ENCODE data around the gene CTSZ. TPM values are rescaled to one million over a fixed set of nuclear protein-coding genes. Genes with fewer than 3 reads are reported as not detected.

CTSZ gene
- total and polyA plus RNA-seq, 9 donors: 36.7 to 301 (median 85.6) TPM

DNA sequence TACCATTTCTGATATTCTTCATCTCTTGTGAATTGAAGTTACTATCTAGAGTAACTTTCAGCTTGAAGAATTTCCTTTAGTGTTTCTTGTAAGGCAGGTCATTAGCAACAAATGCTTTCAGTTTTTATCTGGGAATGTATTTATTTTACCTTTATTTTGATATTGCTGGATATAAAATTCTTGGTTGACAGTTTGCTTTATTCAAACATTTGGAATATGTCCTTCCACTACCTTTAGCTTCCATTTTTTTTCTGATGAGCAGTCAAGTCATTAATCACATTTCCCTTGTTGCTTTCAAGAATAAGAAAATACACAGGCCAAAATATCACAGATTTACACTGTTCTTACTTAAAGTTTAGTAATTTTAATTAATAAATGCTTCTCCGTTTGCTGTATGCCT is 31.7 kb downstream of the CTSZ start:
- 86 to 96% (median 96%) methylated on average over 1 of the region's 1 CpG for WGBS, 3 donors
- H3K4me3 ChIP-seq: no peak overlapping the region
- H3K9me3 ChIP-seq: no peaks in the 10 kb centered on the region
- TF ChIP-seq POLR2A (IDR thresholded peaks at IDR 0.05) (no peak), EP300 (IDR thresholded peaks at IDR 0.05) (no peak)
- H3K4me1 ChIP-seq (ENCODE audit: insufficient read depth): no peaks in the 10 kb centered on the region
- no peaks in the 10 kb centered on the region for H3K36me3 ChIP-seq
- DNase-seq: no peak
- H3K27me3 ChIP-seq: no peaks in the 10 kb centered on the region
- intact Hi-C loops (cut with DNase I): loop anchor here in 1 of 4 donors (5.0 kb wide), 1 partner anchor 67 kb away; the partner anchor contains the start of gene PRELID3B
- no peak overlapping the region for H3K27ac ChIP-seq

DNA sequence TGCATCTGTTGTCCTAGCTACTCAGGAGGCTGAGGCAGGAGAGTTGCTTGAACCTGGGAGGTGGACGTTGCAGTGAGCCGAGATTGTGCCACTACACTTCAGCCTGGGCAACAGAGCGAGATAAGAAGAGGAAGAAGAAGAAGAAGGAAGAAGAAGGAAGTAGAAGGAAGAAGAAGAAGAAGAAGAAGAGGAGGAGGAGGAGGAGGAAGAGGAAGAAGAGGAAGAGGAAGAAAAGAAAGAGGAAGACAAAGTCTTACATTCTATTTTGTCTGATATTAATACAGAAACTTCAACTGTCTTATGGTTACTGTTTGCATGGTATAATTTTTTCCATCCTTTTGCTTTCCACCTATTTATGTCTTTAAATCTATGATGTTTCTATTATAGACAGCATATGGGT is 33.2 kb downstream of the CTSZ start:
- intact Hi-C loops (cut with DNase I): no loop called here
- H3K27me3 ChIP-seq: no peaks in the 10 kb centered on the region
- 89 to 91% (median 90%) methylated on average over 3 of the region's 3 CpGs for WGBS, 3 donors

DNA sequence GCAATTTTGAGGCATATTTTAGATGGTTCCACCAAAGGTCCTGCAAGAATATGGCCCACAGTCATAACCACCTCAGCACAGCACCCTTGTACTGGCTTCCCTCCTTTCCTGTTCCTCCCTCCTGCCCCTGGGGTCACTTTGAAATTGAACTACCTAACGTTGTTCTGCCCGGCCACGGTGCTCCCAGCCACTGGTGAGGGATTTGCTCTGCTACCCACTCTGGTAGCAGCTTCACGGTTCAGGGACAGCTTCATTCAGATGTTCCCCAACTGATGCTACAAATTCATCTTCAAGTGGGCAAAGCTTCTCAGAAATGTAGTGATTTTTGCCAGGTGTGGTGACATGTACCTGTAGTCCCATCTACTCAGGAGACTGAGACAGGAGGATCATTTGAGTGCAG is 33.9 kb downstream of the CTSZ start:
- Histone ChIP-seq H3K27ac (no peak overlapping the region), H3K27me3 (no peaks in the 10 kb centered on the region), H3K36me3 (no peaks in the 10 kb centered on the region), H3K4me3 (no peak overlapping the region), H3K9me3 (no peaks in the 10 kb centered on the region), H3K4me1 (ENCODE audit: insufficient read depth) (no peaks in the 10 kb centered on the region)
- DNase-seq: no peak
- no peak for TF ChIP-seq EP300 (IDR thresholded peaks at IDR 0.05)
- TF ChIP-seq POLR2A (IDR thresholded peaks at IDR 0.05): no peak
- TF ChIP-seq, protein P1, sequence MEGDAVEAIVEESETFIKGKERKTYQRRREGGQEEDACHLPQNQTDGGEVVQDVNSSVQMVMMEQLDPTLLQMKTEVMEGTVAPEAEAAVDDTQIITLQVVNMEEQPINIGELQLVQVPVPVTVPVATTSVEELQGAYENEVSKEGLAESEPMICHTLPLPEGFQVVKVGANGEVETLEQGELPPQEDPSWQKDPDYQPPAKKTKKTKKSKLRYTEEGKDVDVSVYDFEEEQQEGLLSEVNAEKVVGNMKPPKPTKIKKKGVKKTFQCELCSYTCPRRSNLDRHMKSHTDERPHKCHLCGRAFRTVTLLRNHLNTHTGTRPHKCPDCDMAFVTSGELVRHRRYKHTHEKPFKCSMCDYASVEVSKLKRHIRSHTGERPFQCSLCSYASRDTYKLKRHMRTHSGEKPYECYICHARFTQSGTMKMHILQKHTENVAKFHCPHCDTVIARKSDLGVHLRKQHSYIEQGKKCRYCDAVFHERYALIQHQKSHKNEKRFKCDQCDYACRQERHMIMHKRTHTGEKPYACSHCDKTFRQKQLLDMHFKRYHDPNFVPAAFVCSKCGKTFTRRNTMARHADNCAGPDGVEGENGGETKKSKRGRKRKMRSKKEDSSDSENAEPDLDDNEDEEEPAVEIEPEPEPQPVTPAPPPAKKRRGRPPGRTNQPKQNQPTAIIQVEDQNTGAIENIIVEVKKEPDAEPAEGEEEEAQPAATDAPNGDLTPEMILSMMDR (IDR thresholded peaks at IDR 0.05): no peak
- intact Hi-C loops (cut with DNase I): no loop called here
- 69 to 77% (median 74%) methylated on average over 4 of the region's 4 CpGs for WGBS, 3 donors

More for the DNA sequence above, 33.2 kb downstream of the CTSZ start:
- H3K4me3 ChIP-seq: no peak overlapping the region
- TF ChIP-seq EP300 (IDR thresholded peaks at IDR 0.05) (no peak), POLR2A (IDR thresholded peaks at IDR 0.05) (no peak)
- TF ChIP-seq, protein P1 (IDR thresholded peaks at IDR 0.05): no peak
- H3K4me1 ChIP-seq (ENCODE audit: insufficient read depth): no peaks in the 10 kb centered on the region
- no peaks in the 10 kb centered on the region for H3K36me3 ChIP-seq
- no peaks in the 10 kb centered on the region for H3K9me3 ChIP-seq
- DNase-seq: no peak
- H3K27ac ChIP-seq: no peak overlapping the region

DNA sequence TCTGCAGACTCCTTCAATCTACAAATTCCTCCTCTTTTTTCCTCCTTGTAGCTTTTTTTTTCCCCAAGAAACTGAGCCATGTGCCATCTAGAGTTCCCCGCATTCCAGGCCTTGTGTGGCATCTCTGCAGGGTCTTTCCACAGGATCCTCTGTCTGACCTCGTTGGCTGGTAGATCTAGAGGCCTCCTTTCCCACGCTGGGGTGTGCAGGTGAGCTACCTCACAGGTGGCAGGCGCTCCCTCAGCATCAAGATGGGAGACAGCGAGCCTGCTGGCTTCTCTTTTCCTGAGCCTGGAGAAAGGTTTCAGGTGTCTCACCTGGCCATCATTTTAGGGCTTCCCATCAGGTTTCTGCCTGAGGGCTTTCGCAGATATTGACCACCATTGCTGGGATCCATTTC is 35.6 kb downstream of the CTSZ start:
- TF ChIP-seq POLR2A (IDR thresholded peaks at IDR 0.05): no peak
- TF ChIP-seq EP300 (IDR thresholded peaks at IDR 0.05): no peak
- TF ChIP-seq, protein P1 (IDR thresholded peaks at IDR 0.05): no peak
- no peaks in the 10 kb centered on the region for H3K4me1 ChIP-seq (ENCODE audit: insufficient read depth)
- 73 to 77% (median 75%) methylated on average over 6 of the region's 6 CpGs for WGBS, 3 donors
- no peak overlapping the region for H3K4me3 ChIP-seq
- H3K9me3 ChIP-seq: no peaks in the 10 kb centered on the region
- intact Hi-C loops (cut with DNase I): no loop called here
- no peak for DNase-seq
- H3K27me3 ChIP-seq: no peaks in the 10 kb centered on the region
- no peak overlapping the region for H3K27ac ChIP-seq
- H3K36me3 ChIP-seq: no peaks in the 10 kb centered on the region

DNA sequence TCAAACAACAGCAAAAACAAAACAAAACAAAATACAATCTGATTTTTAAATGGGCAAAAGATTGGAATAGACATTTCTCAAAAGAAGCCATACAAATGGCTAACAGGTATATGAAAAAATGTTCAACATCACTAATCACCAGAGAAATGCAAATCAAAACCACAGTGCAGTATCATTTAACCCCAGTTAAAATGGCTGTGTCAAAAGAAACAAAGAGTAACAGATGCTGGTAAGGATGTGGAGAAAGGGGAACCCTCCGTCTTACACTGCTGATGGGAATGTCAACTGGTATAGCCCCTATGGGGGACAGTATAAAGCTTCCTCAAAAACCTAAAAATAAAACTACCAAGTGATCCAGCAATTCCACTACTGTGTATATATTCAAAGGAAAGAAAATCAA is 36.9 kb downstream of the CTSZ start:
- no peaks in the 10 kb centered on the region for H3K9me3 ChIP-seq
- no peak for DNase-seq
- intact Hi-C loops (cut with DNase I): no loop called here
- H3K27ac ChIP-seq: no peak overlapping the region
- no peaks in the 10 kb centered on the region for H3K27me3 ChIP-seq
- H3K4me1 ChIP-seq (ENCODE audit: insufficient read depth): no peaks in the 10 kb centered on the region
- no peaks in the 10 kb centered on the region for H3K36me3 ChIP-seq
- H3K4me3 ChIP-seq: no peak overlapping the region
- 69 to 85% (median 84%) methylated on average over 1 of the region's 1 CpG for WGBS, 3 donors
- no peak for TF ChIP-seq POLR2A (IDR thresholded peaks at IDR 0.05)
- no peak for TF ChIP-seq EP300 (IDR thresholded peaks at IDR 0.05)
- TF ChIP-seq, protein P1 (IDR thresholded peaks at IDR 0.05): no peak
